ENCODE measurements around the gene SLC25A44. TPM values are rescaled to one million over a fixed set of nuclear protein-coding genes. Genes with fewer than 3 reads are reported as not detected.

SLC25A44 gene, protein sequence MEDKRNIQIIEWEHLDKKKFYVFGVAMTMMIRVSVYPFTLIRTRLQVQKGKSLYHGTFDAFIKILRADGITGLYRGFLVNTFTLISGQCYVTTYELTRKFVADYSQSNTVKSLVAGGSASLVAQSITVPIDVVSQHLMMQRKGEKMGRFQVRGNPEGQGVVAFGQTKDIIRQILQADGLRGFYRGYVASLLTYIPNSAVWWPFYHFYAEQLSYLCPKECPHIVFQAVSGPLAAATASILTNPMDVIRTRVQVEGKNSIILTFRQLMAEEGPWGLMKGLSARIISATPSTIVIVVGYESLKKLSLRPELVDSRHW
- polyA plus RNA-seq (ENCODE audit: insufficient read length in 3 of 3) = 10 to 100 TPM; 28.4 to 38.0 (median 29.6) TPM
- long read RNA-seq, donor 1, partial matches to known transcripts = 0 of 4 reads
- long read RNA-seq, donor 1, other reads (novel, unspliced or antisense) = 0 of 4 reads
- long read RNA-seq, donor 2, transcript SLC25A44-201 (4 exons, 3,482 nt) = major isoform, 9 of 9 reads
- long read RNA-seq, donor 2, partial matches to known transcripts = 0 of 9 reads
- long read RNA-seq, donor 2, other reads (novel, unspliced or antisense) = 0 of 9 reads
- long read RNA-seq, donor 3, full-length matches to known transcripts = 5 of 5 reads
- long read RNA-seq, donor 3, partial matches to known transcripts = 0 of 5 reads
- long read RNA-seq, donor 3, other reads (novel, unspliced or antisense) = 0 of 5 reads
- long read RNA-seq, donor 4, full-length matches to known transcripts = 3 of 3 reads
- long read RNA-seq, donor 4, partial matches to known transcripts = 0 of 3 reads
- long read RNA-seq, donor 4, other reads (novel, unspliced or antisense) = 0 of 3 reads
- long read RNA-seq, donor 5, partial matches to known transcripts = 0 of 4 reads
- long read RNA-seq, donor 5, other reads (novel, unspliced or antisense) = 0 of 4 reads
- long read RNA-seq, donor 6, partial matches to known transcripts = 0 of 5 reads
- long read RNA-seq, donor 6, other reads (novel, unspliced or antisense) = 0 of 5 reads
- long read RNA-seq, donor 7, partial matches to known transcripts = 0 of 2 reads
- long read RNA-seq, donor 7, other reads (novel, unspliced or antisense) = 0 of 2 reads
- long read RNA-seq, donor 8, partial matches to known transcripts = 0 of 1 reads
- long read RNA-seq, donor 8, other reads (novel, unspliced or antisense) = 0 of 1 reads
- long read RNA-seq, donor 9, transcript SLC25A44-201 (4 exons, 3,482 nt) = major isoform, 8 of 8 reads
- long read RNA-seq, donor 9, partial matches to known transcripts = 0 of 8 reads
- long read RNA-seq, donor 9, other reads (novel, unspliced or antisense) = 0 of 8 reads
- long read RNA-seq, donor 10, full-length matches to known transcripts = 12 of 12 reads
- long read RNA-seq, donor 10, partial matches to known transcripts = 0 of 12 reads
- long read RNA-seq, donor 10, other reads (novel, unspliced or antisense) = 0 of 12 reads
- long read RNA-seq, donor 11, partial matches to known transcripts = 0 of 3 reads
- long read RNA-seq, donor 11, other reads (novel, unspliced or antisense) = 0 of 3 reads
- long read RNA-seq, donor 12, full-length matches to known transcripts = 7 of 7 reads
- long read RNA-seq, donor 12, partial matches to known transcripts = 0 of 7 reads
- long read RNA-seq, donor 12, other reads (novel, unspliced or antisense) = 0 of 7 reads
- long read RNA-seq, donor 13, full-length matches to known transcripts = 3 of 3 reads
- long read RNA-seq, donor 13, partial matches to known transcripts = 0 of 3 reads
- long read RNA-seq, donor 13, other reads (novel, unspliced or antisense) = 0 of 3 reads
- long read RNA-seq, donor 14 = 0 reads
- long read RNA-seq, donor 15, full-length matches to known transcripts = 9 of 9 reads
- long read RNA-seq, donor 15, partial matches to known transcripts = 0 of 9 reads
- long read RNA-seq, donor 15, other reads (novel, unspliced or antisense) = 0 of 9 reads
- long read RNA-seq, donor 16, full-length matches to known transcripts = 3 of 3 reads
- long read RNA-seq, donor 16, partial matches to known transcripts = 0 of 3 reads
- long read RNA-seq, donor 16, other reads (novel, unspliced or antisense) = 0 of 3 reads

DNA sequence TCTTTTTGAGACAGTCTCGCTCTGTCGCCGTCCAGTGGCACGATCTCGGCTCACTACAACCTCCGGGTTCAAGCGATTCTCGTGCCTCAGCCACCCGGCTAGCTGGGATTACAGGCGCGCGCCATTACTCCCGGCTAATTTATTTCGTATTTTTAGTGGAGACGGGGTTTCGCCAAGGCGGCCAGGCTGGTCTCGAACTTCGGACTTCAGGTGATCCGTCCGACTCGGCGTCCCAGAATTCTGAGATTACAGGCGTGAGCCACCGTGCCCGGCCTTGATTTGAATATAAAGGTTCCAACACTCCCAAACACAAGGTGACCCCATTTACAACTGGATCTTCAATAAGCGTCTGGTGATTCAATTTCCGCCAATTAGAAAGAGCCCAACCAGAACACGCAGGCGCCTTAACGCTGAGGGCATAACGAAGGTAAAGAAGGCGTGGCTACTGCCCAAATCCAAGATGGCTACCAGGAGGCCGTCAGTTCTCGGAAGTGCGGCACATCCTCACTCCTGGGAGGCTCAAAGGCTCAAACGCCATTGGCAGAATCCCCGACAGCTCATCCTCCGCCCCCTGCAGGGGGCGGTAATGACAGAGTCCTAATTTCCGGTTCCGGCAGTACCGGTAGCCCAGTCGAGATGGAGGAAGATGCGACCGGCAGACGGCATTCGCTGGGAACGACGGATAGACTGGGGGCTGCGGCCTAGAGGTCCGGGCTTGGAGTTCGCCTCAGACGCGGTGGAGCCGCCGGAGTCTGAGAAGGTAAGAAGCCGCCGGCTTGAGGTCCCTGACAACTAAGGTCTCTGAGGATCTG lies at the start of gene SLC25A44:
Gene SLC25A44 (plus strand): TSS at position 617 of the 812 bp plus-strand sequence. CDS start 5,744 bp downstream, outside the sequence.
- DNase-seq = peak; percentile 99

DNA sequence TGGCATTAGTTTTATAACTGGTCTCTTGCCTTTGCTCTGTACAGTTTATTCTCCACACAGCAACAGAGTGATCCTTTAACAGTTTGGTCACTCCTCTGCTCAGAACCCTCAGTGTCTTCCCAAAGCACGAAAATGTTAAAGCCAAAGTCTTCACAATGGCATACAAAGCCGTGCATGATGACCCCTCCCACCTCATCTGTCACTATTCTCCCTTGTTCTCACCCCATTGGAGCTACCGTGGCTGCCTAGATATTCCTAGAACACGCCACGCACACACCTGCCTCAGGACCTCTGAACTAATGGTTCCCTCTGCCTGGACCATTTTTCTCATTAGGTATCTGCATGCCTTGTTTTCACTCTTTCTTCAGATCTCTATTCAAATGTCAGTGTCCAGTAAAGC lies 49.2 kb upstream of the SLC25A44 start:
- DNase-seq = no peak

DNA sequence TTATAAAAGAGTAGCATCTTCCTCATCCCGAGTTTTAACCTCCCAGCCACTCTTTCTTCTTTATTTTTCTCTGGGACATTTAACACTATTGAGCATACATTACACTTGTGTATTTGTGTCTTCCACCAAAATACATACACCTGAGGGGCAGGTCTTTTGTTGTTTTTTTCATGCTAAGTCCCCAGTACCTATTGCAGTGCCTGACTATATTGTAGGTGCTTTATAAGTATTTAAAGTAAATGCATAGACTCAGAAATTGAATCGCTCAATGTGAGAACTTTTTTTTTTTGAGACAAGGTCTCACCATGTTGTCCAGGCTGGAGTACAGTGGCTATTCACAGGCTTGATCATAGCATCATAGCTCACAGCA lies 48.3 kb upstream of the SLC25A44 start:
- DNase-seq = no peak

DNA sequence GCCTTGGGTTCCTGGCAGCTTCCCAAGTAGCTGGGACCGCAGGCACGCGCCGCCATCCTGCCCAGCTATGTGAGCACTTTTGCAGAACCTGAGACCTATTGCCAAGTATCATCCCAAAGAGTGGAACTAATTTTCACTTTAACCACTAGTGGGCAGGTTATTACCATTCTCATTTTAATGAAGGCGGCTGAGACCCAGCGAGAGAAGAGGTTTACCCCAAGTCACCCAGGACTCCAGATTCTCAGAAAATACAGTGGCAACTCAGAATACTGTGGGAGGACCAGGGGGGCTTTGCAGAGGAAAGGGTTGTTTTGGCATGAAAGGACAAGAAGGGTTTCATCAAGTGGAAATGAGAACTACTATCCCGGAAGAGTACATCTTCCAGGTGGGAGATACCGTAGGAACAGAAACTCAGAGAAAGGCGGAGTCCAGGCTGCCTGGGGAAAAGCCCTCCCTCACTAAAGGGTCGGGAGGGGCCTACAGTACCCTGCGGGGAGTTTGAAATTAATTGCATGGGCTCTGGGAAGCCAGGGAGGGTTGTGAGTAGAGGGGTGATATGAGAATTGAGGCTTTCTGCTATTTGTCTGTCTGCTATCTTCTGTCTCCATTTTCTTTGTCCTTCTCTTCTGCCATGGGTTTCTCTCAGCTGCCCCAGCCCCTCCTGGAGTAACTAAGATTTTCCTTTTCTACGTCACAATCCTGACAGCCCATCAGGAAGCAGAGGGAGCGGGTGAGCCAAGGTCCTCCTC lies 47.7 kb upstream of the SLC25A44 start:
- DNase-seq = peak; percentile 83

DNA sequence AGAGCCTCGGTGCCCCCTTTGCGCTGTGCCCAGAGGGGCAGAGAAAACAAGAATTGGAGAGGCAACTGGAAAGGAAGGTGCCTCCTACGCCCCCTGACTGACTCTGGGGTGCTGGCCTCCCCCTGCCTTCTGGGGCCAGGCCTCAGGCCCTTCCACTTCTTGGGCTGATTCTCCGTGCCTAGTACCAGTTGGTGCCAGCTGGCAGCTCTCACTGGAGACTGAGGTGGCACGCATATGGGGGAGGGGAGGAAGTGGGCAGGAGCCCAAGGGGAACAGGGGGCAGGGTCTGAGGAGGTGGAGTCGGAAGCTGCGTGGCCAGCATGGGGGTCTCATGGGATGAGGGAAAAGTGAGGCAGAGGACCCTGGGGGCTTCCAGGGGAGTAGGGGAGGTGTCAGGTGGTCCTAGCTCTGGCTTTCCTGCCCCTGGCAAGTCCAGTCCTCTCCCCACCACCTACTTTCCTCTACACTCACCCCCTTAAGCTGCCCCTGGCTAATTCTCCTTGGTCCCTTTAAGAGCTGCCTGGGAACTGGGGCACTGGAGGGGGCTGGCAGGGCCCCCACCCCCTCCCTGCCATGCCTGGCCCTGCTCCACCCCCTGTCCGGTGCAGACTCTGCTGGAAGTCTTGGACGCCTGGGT lies 47.0 kb upstream of the SLC25A44 start:
- no peak for DNase-seq

DNA sequence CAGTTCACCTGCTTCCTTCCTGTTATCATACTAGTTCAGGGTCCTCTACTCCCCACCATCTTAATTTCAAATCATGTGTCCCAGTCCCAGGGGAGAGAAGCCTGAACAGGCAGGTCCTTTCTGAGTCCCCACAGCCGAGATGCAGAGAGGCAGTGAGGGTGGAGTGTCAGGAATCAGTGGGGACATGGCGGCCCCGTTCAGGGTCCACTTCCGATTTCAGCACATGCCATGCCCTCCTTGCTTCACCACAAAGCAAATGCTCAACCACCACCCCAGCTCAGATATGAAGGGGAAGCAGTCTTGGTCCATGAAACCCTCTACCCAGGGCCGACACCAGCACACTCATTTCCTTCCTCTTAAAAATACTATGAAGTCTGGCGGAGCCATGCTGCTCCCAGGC lies 45.7 kb upstream of the SLC25A44 start:
- DNase-seq = no peak

DNA sequence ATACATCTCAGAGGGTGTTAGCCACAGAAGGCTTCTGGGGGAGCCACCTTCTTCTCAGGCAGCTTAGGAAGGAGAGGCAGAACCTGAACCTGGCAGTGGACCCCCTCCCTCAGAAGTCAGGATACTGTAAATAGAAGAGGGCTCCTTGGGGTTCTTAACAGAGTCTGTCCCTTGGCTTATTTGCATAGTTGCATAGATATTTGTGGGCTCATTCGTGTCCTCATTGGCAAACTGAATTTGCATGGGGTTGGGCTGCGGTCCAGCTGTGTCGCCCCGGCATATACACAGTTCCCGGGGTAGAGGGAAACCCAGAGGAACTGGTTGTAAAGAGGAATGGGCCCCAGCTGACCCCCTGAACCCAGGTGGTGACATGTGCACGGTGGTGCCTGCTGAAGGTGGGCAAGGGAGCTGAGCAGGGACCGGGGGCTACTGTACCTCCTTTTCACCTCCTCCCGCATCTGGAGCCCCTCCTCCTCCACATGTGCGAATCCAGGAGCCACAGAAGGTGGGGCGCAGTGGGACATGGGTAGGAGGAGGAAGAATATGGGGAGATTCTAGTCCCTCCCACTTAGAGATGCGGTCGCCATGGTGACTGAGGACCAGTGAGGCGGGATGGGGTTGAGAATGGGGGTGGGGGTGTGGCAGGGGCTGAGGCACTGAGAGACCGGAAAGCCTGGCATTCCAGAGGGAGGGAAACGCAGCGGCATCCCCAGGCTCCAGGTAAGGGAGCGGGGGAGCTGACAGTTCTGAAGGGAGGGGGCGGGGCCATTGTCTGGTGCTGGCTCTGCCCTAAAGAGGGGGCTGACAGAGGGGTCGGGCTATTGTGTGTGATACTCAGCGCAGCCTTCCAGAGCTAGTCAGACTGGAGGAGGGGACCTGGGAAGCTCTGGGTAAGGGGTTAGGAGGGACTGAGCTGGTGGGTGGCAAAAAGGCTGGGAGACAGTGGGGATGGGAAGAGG lies 44.3 kb upstream of the SLC25A44 start:
- no peak for DNase-seq

DNA sequence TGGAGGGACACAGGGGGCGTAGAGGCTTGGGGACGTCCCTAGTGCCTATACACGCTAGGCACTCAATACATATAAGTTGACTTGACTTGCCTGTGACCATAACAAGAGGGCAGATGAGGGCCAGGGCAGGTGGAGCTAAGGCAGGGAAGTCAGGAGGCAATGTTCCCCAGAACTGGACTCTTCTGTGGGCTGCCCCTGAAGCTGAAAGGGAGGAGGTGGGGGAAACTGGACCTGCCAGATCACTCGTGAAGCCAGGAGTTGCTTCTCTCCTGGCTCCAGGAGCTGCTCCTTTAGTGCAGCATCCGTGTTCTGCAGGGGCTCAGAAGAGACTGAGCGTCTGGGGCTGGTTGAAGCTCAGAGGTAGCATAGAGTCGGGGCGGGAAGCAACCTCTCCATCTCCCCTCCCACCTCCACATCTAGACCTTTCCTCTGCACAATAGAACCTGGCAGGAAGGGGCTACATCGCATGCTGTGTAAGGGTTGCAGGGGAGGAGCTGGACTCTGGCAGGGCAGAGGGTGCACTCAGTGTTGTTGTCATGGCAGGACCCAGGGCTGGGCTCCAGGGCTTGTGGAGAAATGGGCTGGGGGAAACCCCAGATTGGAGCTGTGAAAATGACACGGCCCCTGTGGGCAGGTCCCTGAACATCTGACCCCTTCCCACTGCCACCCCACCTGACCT lies 43.4 kb upstream of the SLC25A44 start:
- no peak for DNase-seq

DNA sequence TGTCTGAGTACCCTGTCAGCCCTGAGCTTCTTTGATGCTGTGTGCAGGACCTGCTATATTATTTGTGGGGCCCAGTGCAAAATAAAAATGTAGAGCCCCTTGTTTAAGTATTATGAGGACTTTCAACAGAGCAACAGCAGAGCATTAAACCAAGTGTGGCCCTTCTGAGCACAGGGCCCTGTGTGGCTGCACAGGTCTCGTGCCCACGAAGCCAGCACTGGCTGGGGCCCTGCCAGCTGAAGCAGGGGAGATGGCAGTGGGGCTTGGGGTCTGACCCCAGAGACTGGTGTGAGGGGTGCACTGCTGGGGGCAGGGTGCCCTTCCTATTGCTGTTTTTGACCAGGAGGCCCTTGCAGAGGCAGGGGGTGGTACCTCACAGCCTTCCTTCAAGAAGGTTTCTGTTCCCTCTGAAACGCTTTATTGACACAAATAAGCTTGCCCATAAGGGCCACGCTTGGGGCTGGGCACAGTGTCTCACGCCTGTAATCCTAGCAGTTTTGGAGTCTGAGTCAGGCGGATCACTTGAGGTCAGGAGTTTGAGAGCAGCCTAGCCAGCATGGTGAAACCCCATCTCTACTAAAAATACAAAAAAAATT lies 42.7 kb upstream of the SLC25A44 start:
- DNase-seq = no peak

DNA sequence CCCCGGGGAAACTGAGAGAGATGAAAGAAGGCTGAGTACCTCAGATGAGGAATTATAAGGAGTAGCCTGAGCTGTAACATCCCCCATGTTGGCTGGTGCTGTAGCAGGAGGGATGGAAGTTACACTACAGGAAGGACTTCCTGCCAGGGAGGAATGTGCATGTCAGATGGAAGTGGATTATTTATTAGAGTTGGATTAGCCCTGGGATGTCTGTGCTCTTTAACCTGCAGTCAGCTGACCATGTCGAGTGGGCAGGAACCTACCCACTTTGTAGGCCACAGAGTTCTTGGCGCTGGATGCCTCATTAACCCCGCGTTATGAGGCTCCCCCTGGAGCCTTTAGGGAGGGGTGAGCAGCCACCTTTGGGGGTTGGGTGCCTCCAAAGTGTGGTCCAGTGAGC lies 41.3 kb upstream of the SLC25A44 start:
- peak; percentile 81 for DNase-seq

DNA sequence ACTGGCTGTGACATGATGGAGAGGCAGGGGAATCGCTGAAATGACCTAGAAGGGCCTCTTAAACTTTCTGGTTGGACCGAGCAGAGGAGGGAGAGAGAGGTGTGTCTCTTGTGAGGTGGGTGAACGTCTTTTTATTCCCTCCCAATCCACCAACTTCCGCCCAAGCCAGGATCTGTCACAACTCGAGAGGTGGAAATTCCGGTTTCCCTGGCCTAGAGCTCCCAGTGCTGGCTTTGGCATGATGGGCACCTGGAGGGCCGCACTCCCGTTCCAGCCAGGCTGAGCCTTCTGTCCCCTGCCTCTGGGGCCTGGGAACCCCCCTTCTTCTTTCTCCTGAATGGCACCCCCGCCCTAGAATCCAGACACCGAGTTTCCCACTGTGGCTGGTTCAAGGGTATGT lies 40.5 kb upstream of the SLC25A44 start, which contains the start of gene SEMA4A:
Gene SEMA4A (plus strand): TSS at position 224 of the 400 bp plus-strand sequence. CDS start 994 bp downstream, outside the sequence.
- no peak for DNase-seq

DNA sequence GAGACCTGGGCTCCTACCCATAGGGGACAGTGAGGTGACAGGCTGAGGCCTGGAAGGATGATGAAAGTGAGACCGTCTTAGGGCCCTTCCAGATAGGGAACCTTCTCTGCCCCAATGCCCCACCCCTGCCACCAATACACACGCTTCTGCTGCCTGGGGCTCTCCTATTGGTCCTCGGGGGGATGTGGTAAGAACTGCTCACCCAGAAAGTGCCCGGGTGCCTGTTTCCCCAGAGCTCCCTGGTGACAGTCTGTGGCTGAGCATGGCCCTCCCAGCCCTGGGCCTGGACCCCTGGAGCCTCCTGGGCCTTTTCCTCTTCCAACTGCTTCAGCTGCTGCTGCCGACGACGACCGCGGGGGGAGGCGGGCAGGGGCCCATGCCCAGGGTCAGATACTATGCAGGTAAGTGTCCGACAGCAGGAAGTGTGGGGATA lies 39.6 kb upstream of the SLC25A44 start:
- DNase-seq = no peak

DNA sequence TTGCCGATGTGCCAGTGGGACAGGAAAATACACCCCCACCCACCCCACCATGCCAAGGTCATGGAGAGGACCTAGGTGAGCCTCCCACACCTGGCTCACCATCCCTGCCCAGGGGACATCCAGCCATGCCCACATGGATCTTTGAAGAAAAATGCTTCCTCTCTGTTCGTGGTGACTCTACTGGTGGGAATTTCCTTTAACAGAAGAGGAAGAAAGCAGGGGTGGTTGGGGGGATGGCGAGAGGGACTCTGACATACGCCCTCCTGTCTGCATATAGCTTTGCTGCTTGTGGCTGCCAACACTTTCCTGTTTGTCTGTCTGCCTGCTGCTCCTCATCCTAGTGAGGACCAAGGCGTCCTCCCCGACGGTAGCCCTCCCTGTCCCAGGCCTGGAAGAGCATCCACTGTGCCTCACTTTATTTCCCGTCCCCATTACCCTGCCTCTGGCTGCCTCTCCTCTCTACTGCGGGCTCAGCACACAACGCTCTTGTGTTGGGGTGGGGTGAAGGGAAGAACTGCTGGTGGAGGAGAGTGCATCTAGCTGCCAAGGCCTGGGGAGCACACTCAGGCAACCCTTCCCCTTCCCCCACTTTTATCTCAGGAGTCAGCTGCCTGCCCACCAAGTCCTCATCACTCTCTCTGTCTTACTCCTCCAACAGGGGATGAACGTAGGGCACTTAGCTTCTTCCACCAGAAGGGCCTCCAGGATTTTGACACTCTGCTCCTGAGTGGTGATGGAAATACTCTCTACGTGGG lies 38.0 kb upstream of the SLC25A44 start:
- DNase-seq = no peak

DNA sequence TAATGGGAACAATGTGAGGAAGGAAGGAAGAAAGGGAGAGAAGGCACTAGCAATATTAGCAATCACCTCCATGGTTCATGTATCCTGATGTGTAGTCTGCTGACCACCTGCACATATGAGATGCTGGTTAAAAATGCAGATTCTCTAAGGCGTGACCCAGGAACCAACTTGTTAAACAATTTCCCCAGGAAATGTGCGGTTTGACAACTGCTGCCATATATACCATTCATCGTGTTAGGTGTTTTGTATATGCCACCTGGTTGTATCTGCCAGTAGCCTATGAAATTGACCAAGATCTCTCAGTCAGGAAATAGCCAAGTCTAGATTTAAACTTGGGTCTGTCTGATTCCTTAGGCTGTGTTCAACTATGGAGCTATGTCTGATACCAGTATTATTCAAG lies 36.4 kb upstream of the SLC25A44 start:
- DNase-seq = no peak

DNA sequence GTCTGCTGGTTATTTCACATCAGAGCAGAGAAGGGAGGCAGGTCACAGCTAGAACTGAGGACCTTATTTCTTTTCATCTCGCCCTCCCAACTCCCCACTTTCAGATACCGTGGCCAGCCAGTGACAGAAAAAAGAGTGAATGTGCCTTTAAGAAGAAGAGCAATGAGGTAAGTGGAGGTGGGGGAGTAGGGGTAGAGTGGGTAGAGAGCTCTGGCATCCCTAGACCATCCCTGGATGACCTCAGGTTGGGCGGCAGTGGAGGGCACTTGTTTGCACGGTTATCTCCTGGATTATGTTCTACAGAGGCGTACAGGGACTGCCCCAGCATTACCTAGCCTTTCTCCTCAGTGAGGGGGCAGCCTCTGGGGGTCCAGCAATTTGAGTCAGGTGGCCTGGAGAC lies 35.9 kb upstream of the SLC25A44 start:
- no peak for DNase-seq
